RWPE1 (cell line): ENCODE data around the gene PP2D1.

Source experiments
- CTCF ChIA-PET: fragments of 350-600 bp; sonication (Branson Sonifier 250); formaldehyde crosslinking; extraction: SDS; loops from one replicate; lab custom pipeline; 2021; lab: Yijun Ruan, JAX
- POLR2A ChIA-PET: fragments of 400-600 bp; formaldehyde crosslinking; extraction: SDS; loops from one replicate; lab custom pipeline; 2020; ENCODE audit warnings: antibody characterized with exemption; ENCODE audit not compliant: low non-redundant PET; lab: Yijun Ruan, JAX
- DNase-seq: peaks from one replicate; pipeline ENCODE4 v3.0.0; 2012; ENCODE audit warnings: low spot score
- H3K27ac ChIP-seq: fragments of 450-650 bp; 2 replicates; pipeline ENCODE4 v1.5.1; 2017
- CTCF ChIP-seq: fragments of 450-650 bp; conservative IDR thresholded peaks from 2 replicates; pipeline ENCODE4 v1.5.1; 2017; ENCODE audit warnings: low read depth, mild to moderate bottlenecking

The PP2D1 gene

DNA sequence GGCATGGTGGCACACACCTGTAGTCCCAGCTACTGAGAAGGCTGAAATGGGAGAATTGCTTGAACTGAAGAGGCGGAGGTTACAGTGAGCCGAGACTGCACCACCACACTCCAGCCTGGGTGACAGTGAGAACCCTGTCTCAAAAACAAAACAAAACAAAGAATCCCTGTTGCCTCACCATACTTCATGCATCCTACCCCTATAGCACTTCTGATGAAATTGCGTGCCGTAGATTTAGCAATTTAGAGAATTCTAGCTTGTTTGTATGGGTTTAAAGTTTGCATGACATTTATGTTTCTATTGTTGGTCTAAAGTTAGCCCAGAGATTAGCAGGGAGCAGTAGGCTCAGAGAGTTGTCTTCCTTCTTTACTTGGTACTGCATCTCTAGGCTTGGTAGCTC, 57.4 kb downstream of the PP2D1 start:
- ChIA-PET POLR2A (no interaction called here), CTCF (no interaction called here)
- no peak for DNase-seq
- no peak for TF ChIP-seq CTCF
- no peak overlapping the region for H3K27ac ChIP-seq

GRCh38 chr3:19950316-19950715, 61.7 kb downstream of the PP2D1 start:
- ChIA-PET CTCF (no interaction called here), POLR2A (no interaction called here)
- TF ChIP-seq CTCF, result no peak
- DNase-seq, result no peak
- no peak overlapping the region for H3K27ac ChIP-seq

DNA sequence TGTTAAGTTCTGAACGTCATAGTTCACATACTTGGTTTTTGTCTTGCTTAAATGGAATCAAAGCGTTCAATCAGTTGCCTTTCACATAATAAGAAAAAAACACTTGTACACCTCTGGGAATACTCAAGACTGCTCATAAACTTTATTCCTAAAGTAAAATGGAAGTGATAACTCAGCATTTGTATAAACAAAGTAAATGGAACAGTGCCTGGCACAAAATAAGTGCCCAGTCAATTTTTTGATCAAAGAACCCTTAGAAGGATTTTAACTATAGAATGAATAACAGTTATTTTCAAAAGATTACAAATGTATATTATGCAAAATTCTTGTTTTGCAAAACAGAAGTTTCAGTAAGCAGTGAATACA, 63.9 kb downstream of the PP2D1 start:
- TF ChIP-seq CTCF, result no peak
- peak overlapping the region; percentile 99; the same call in 1 of the 2 replicates for H3K27ac ChIP-seq
- POLR2A ChIA-PET, result no interaction called here
- CTCF ChIA-PET, result no interaction called here
- DNase-seq, result no peak

DNA sequence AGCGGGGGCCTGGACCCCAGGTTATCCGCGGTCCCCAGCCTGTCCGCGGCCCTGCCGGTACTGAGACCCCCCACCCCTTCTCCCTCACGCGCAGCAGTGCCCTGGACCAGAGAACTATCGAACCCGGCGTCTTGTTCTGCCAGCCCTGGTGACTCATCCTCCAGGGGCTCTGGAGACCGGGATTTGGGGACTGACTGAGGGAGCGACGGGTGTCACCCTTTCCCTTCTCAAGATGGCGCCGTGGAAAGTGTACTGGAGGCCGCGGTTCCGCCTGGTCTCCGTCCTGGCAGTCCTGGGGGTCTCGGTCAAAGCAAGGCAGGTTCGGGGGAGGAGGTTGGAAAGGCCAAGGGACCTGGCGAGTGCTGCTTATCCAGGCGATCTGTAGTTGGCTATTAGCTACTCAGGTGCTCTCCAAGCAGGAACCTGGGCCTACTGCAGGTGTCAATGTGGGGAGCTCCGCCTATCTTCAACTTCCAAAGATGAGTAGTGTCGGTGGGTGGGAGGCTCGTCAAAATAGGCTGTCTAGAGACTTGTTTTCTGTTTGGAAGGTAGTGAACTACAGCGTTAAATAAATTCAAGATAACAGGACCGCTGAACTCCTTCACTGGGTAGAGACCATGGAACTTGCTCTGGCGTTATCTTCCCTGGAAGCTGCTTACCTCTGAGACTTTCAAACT, 64.4 kb downstream of the PP2D1 start:
- POLR2A ChIA-PET, result interaction anchor here (0.5 kb wide), 1 partner anchor 96 kb away, joined by 3 read pairs; no protein-coding TSS in a partner anchor
- peak; percentile 22 for DNase-seq
- H3K27ac ChIP-seq, result peak overlapping the region; percentile 99
- TF ChIP-seq CTCF, result no peak
- CTCF ChIA-PET, result no interaction called here

DNA sequence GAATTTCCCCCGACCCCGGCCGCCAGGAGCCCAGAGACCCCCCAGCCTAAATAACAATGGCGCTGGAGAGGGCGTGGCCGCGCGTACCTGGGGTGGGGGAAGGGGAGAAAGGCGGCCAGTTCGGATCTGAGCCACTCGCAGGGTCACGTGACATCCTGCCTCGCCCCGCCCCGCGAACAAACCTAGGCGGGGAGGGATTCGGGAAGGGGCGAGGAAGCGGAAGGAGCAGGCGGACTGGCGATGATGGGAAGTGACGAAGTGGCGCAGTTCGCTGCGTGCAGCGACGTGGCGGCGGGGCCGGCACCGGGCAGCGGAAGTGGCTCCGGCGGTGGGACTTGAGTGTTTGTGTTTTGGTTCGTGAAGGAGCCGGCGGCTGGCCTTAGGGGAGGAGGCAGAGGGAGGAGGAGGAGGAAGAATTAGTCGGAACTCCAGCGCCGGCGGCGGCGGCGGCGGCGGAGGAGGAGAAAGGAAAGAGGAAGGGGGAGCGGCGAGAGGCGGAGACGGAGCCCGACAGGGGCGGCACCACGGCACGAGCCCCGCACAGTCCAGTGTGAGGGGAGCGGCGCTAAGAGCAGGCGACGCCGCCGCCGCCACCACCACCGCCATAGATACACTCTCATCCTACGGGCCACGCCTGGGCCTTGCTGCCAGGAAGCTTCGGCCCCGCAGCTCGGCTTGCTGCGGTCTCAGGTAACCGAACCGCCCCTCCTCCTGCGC, 65.1 kb downstream of the PP2D1 start, which contains the start of gene RAB5A:
RAB5A (plus strand) TSS at position 266 of the 717 bp plus-strand sequence. CDS start 3,802 bp downstream, outside the sequence.
- ChIA-PET CTCF (no interaction called here), POLR2A (interaction anchor here (0.5 kb wide), 1 partner anchor 96 kb away, joined by 3 read pairs; no protein-coding TSS in a partner anchor)
- H3K27ac ChIP-seq, result peak within 1 kb of the TSS; percentile 99
- DNase-seq, result peak; percentile 90
- TF ChIP-seq CTCF, result no peak

DNA sequence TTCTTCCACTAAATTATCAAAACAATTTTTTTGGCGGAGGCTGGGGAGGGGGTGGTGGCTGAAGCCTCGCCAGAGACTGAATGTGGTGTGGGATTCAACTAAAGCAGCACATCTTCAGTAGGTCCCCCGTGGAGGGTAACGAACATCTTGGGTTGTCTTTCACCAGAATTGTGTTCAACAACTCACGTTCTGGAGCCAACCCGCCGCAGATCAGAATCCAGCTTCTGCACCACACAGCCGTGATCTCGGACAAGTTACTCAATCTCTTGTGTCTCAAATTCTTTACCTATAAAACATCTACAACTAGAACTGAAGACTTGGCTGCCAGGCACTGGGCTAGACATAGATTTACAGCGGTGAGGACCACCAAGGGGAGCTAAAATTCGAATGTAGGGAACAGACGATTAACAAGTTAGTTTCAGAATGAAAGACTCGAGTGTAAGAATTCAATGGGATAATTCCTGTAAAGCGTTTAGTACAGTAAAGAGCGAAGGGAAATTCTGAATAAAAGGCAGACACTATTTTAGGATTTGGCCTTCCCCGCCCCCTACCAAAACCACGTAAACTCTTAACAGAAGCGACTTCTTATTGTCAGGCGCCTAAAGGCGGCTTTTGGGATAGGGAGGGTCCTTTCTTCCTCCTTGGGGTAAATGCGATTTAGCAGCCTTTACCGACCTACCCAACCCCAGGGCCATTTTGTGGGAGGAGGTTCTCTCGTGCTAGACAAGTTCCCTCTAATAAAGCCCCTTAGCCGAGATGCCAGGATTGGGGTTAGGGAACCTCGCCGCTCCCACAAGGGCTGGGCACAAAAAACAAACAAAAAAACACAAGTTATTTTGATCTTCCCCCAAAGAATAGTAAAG, 65.9 kb downstream of the PP2D1 start:
- ChIA-PET POLR2A (no interaction called here), CTCF (no interaction called here)
- TF ChIP-seq CTCF, result no peak
- H3K27ac ChIP-seq, result peak overlapping the region; percentile 99
- no peak for DNase-seq
